DOHH2 (cell line): Measurements from ENCODE around the gene ZSCAN5C.

Source experiments
- CTCF ChIP-seq: fragments of 200-600 bp; sonication (generic); IDR thresholded peaks from one replicate; pipeline ENCODE4 v1.5.1; 2014; ENCODE audit warnings: antibody characterized with exemption, mild to moderate bottlenecking, low read depth, low read length; ENCODE audit not compliant: poor library complexity, severe bottlenecking
- EZH2phosphoT487 ChIP-seq: fragments of 200-600 bp; sonication (generic); IDR thresholded peaks from 2 replicates; pipeline ENCODE4 v1.6.1; 2017; ENCODE audit warnings: borderline replicate concordance, mild to moderate bottlenecking, antibody characterized with exemption, low read length, moderate library complexity, mixed read lengths

- TF ChIP-seq CTCF, result no peak
- TF ChIP-seq EZH2phosphoT487, result no peak
These were observed 20.8 kb downstream of the ZSCAN5C start for GRCh38 chr19:56222901-56223300.
